Fibroblast of lung (primary cell): Measurements from ENCODE around the gene SIAH3. TPM values are rescaled to one million over a fixed set of nuclear protein-coding genes. Genes with fewer than 3 reads are reported as not detected.

Source experiments
- DNase-seq, 2 donors: peaks; one replicate each; pipeline versions ENCODE4 v3.0.0 to v3.0.0-alpha.2; 2010; ENCODE audit warnings: low read depth in 2 of 2
- H2AFZ ChIP-seq: 2 replicates; pipeline ENCODE4 v1.5.1; 2012; ENCODE audit warnings: low read length, control low read depth, inconsistent platforms
- H3K27ac ChIP-seq: 2 replicates; pipeline ENCODE4 v1.5.1; 2011; ENCODE audit warnings: low read length, control low read depth; ENCODE audit not compliant: insufficient read depth
- H3K27me3 ChIP-seq: 2 replicates; pipeline ENCODE4 v1.5.1; 2011; ENCODE audit warnings: mild to moderate bottlenecking, low read length; ENCODE audit not compliant: control insufficient read depth, insufficient read depth
- H3K36me3 ChIP-seq: 2 replicates; pipeline ENCODE4 v1.5.1; 2011; ENCODE audit warnings: low read length; ENCODE audit not compliant: control insufficient read depth, insufficient read depth
- H3K4me1 ChIP-seq: 2 replicates; pipeline ENCODE4 v1.5.1; 2011; ENCODE audit warnings: low read length; ENCODE audit not compliant: control insufficient read depth, insufficient read depth; ENCODE audit errors: extremely low read depth
- H3K4me2 ChIP-seq: 2 replicates; pipeline ENCODE4 v1.5.1; 2011; ENCODE audit warnings: low read length, control low read depth; ENCODE audit not compliant: insufficient read depth; ENCODE audit errors: extremely low read depth
- H3K4me3 ChIP-seq, 4 experiments: fragments of 200-600 bp in 1 of 4; sonication (generic) in 1 of 4; replicated peaks in 1 of 4; 2 replicates each; pipeline ENCODE4 v1.5.1; 2011 to 2016; ENCODE audit warnings: low read length in 4 of 4, low read depth in 3 of 4, mild to moderate bottlenecking in 3 of 4, control low read depth in 2 of 4, inconsistent platforms in 1 of 4, mixed read lengths in 1 of 4; ENCODE audit not compliant: insufficient read depth in 1 of 4; ENCODE audit errors: control extremely low read depth in 1 of 4
- H3K79me2 ChIP-seq: 2 replicates; pipeline ENCODE4 v1.5.1; 2012; ENCODE audit warnings: mild to moderate bottlenecking, low read length, inconsistent platforms; ENCODE audit not compliant: control insufficient read depth, insufficient read depth
- H3K9ac ChIP-seq: 2 replicates; pipeline ENCODE4 v1.5.1; 2011; ENCODE audit warnings: mild to moderate bottlenecking, low read length, control low read depth; ENCODE audit not compliant: insufficient read depth
- H3K9me3 ChIP-seq: 2 replicates; pipeline ENCODE4 v1.5.1; 2012; ENCODE audit warnings: low read depth, low read length; ENCODE audit not compliant: control insufficient read depth, insufficient read depth
- H4K20me1 ChIP-seq: 2 replicates; pipeline ENCODE4 v1.5.1; 2011; ENCODE audit warnings: low read length; ENCODE audit not compliant: control insufficient read depth, insufficient read depth; ENCODE audit errors: extremely low read depth
- EZH2 ChIP-seq: IDR thresholded peaks from 2 replicates; pipeline ENCODE4 v1.5.1; 2012; ENCODE audit warnings: low read length, control low read depth, mild to moderate bottlenecking; ENCODE audit errors: missing control alignments
- polyA plus RNA-seq, 2 donors: library from polyadenylated mRNA; depleted of rRNA in 1 of 2; stranded (reverse) in 1 of 2; unstranded in 1 of 2; fragments of >200 nt; gene quantifications; 2 replicates each; pipeline ENCODE4 v1.2.1, GENCODE V29; 2011 to 2012; ENCODE audit warnings: missing spikeins in 1 of 2
- total RNA-seq: library from RNA; depleted of rRNA; stranded (reverse); fragments of >200 nt; gene quantifications from 2 replicates; pipeline ENCODE4 v1.2.1, GENCODE V29; 2014
- TF ChIP-seq, protein P1 (sequence below), 2 donors: IDR thresholded peaks in 1 of 2; conservative IDR thresholded peaks in 1 of 2; 1 replicate in 1 of 2; 2 replicates in 1 of 2; pipeline ENCODE4 v1.5.1; 2011 to 2012; ENCODE audit warnings: low read length in 2 of 2, control low read depth in 1 of 2, inconsistent platforms in 1 of 2, low read depth in 1 of 2, mild to moderate bottlenecking in 1 of 2

The SIAH3 gene
- total and polyA plus RNA-seq, 2 donors (not counting 1 experiment from before 2014, with no cell fraction given): not detected

DNA sequence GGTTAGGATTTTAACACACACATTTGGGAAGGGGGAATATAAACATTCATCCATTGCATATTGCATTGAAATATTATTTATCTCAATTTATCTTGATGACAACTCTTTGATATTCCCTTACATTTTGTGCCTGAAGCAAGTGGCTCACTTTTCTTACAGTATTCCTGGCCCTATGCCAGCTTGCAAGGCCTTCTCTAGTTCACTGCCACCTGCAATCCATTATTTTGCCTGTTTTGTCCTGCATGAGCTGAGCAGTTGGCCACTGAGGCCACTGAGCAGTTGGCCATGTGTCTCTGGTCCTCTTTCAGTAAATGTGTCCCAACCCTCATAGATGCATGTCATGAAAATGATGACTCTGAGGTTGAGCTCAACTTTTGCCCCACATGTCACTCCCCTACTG is 99.7 kb downstream of the SIAH3 start:
- TF ChIP-seq, protein P1, sequence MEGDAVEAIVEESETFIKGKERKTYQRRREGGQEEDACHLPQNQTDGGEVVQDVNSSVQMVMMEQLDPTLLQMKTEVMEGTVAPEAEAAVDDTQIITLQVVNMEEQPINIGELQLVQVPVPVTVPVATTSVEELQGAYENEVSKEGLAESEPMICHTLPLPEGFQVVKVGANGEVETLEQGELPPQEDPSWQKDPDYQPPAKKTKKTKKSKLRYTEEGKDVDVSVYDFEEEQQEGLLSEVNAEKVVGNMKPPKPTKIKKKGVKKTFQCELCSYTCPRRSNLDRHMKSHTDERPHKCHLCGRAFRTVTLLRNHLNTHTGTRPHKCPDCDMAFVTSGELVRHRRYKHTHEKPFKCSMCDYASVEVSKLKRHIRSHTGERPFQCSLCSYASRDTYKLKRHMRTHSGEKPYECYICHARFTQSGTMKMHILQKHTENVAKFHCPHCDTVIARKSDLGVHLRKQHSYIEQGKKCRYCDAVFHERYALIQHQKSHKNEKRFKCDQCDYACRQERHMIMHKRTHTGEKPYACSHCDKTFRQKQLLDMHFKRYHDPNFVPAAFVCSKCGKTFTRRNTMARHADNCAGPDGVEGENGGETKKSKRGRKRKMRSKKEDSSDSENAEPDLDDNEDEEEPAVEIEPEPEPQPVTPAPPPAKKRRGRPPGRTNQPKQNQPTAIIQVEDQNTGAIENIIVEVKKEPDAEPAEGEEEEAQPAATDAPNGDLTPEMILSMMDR (conservative IDR thresholded peaks at IDR 0.05 in 1 of 2, IDR thresholded peaks at IDR 0.05 in 1 of 2; ENCODE audit: low read depth in 1 of 2, low read length in 2 of 2): no peak
- TF ChIP-seq EZH2: no peak
- Histone ChIP-seq H3K9ac (no peak overlapping the region), H3K4me1 (no peaks in the 10 kb centered on the region), H3K4me3 (no peak overlapping the region), H2AFZ (no peak overlapping the region), H3K4me2 (no peak overlapping the region), H3K79me2 (no peaks in the 10 kb centered on the region), H3K36me3 (no peaks in the 10 kb centered on the region), H3K27ac (no peak overlapping the region), H3K9me3 (no peaks in the 10 kb centered on the region), H4K20me1 (no peaks in the 10 kb centered on the region), H3K27me3 (peaks cover 6% of the 10 kb centered on the region)
- DNase-seq: no peak

DNA sequence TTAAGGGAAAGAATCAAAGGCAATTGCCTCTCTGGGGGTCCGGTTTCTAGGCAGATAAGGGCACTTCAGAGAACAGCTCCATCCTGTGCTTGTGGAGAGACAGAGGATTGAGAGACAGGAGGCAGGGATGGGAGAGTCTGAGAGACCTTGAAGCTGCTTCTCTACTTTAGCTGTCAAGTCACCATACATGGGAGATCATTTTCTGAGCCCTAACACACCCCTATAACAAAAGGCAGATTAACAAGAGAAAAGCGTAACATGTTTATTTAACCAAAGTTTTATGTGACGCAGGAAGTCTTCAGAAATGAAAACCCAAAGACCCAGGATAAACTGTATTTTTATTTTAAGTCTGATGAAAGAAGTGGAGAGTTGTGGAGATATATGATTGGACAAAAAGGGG is 101.0 kb downstream of the SIAH3 start:
- no peak overlapping the region for H3K9ac ChIP-seq
- peaks cover 6% of the 10 kb centered on the region for H3K27me3 ChIP-seq
- no peaks in the 10 kb centered on the region for H3K9me3 ChIP-seq
- no peak for TF ChIP-seq EZH2
- TF ChIP-seq, protein P1 (conservative IDR thresholded peaks at IDR 0.05 in 1 of 2, IDR thresholded peaks at IDR 0.05 in 1 of 2; ENCODE audit: low read depth in 1 of 2, low read length in 2 of 2): no peak
- H3K4me3 ChIP-seq: no peak overlapping the region
- H3K79me2 ChIP-seq: no peaks in the 10 kb centered on the region
- H4K20me1 ChIP-seq: no peaks in the 10 kb centered on the region
- H2AFZ ChIP-seq: no peak overlapping the region
- no peaks in the 10 kb centered on the region for H3K4me1 ChIP-seq
- no peak for DNase-seq
- no peaks in the 10 kb centered on the region for H3K36me3 ChIP-seq
- H3K27ac ChIP-seq: no peak overlapping the region
- H3K4me2 ChIP-seq: no peak overlapping the region

DNA sequence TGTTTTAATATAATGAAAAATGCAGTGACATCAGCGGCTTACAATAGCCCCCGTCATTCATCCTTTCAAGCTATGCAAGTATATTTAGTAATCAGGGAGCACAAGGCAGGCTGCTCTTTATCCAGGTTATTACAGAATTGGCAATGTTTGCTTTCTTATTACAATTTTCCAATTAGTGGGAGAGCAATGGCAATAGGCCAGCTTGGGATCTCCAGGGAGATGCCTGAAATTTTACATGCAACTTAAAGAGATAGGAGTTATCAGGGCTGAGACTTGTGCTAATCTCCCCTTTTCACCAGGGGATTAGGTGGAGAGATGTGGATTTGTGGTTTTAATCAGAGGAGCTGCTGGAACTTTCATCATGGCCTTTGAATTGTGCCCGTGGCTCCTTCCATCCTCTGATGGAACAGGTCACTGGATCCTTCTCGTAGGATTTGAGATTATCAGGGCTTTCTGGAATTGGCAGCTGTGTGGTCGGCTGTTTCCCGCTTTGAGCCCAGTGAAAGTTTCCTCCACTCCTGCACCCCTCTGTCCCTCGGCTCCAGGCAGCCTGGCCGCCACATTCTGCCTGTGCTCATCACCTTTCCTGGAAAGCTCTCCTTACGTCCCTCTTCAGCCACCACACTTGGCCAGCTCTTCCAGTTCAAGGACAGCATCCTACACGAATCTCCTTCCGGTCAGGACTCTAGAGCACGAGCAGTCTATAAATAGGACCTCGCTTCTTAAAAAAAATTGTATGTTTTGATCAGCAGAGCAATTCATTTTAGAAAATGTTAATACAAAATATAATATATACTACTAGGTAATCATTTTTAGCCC is 102.4 kb downstream of the SIAH3 start:
- H3K27me3 ChIP-seq: peaks cover 6% of the 10 kb centered on the region
- H3K79me2 ChIP-seq: no peaks in the 10 kb centered on the region
- no peak overlapping the region for H3K4me2 ChIP-seq
- no peaks in the 10 kb centered on the region for H3K36me3 ChIP-seq
- TF ChIP-seq, protein P1 (conservative IDR thresholded peaks at IDR 0.05 in 1 of 2, IDR thresholded peaks at IDR 0.05 in 1 of 2; ENCODE audit: low read depth in 1 of 2, low read length in 2 of 2): no peak
- no peak for TF ChIP-seq EZH2
- no peaks in the 10 kb centered on the region for H3K4me1 ChIP-seq
- no peak overlapping the region for H2AFZ ChIP-seq
- DNase-seq: no peak
- no peak overlapping the region for H3K9ac ChIP-seq
- H3K9me3 ChIP-seq: no peaks in the 10 kb centered on the region
- H3K4me3 ChIP-seq: no peak overlapping the region
- no peak overlapping the region for H3K27ac ChIP-seq
- no peaks in the 10 kb centered on the region for H4K20me1 ChIP-seq
